Bronchial epithelial cell (primary cell): ENCODE data around the gene HDAC4. TPM values are rescaled to one million over a fixed set of nuclear protein-coding genes. Genes with fewer than 3 reads are reported as not detected.

Experiments
- DNase-seq: peaks from one replicate; pipeline ENCODE4 v3.0.0-alpha.2; 2010; ENCODE audit warnings: low read depth
- FAIRE-seq: peaks from 2 replicates; lab custom pipeline; 2011; peaks lifted over from hg19 to GRCh38; lab: Jason Lieb, UNC
- H3K27me3 ChIP-seq: 2 replicates; pipeline ENCODE4 v1.5.1; 2011; ENCODE audit warnings: low read length; ENCODE audit not compliant: control insufficient read depth, insufficient read depth
- H3K36me3 ChIP-seq: 2 replicates; pipeline ENCODE4 v1.5.1; 2011; ENCODE audit warnings: low read length; ENCODE audit not compliant: control insufficient read depth, insufficient read depth
- H3K4me3 ChIP-seq: 2 replicates; pipeline ENCODE4 v1.5.1; 2011; ENCODE audit warnings: mild to moderate bottlenecking, low read depth, low read length, control low read depth
- CTCF ChIP-seq: IDR thresholded peaks from 2 replicates; pipeline ENCODE4 v1.5.1; 2011; ENCODE audit warnings: mild to moderate bottlenecking, moderate library complexity, low read length, control low read depth, inconsistent platforms; ENCODE audit not compliant: insufficient read depth, severe bottlenecking
- total RNA-seq: library from RNA; depleted of rRNA; stranded (reverse); fragments of >200 nt; gene quantifications from 2 replicates; pipeline ENCODE4 v1.2.1, GENCODE V29; 2014

The HDAC4 gene
- total RNA-seq, 1 donor from 2014 or later = 5.3 TPM

DNA sequence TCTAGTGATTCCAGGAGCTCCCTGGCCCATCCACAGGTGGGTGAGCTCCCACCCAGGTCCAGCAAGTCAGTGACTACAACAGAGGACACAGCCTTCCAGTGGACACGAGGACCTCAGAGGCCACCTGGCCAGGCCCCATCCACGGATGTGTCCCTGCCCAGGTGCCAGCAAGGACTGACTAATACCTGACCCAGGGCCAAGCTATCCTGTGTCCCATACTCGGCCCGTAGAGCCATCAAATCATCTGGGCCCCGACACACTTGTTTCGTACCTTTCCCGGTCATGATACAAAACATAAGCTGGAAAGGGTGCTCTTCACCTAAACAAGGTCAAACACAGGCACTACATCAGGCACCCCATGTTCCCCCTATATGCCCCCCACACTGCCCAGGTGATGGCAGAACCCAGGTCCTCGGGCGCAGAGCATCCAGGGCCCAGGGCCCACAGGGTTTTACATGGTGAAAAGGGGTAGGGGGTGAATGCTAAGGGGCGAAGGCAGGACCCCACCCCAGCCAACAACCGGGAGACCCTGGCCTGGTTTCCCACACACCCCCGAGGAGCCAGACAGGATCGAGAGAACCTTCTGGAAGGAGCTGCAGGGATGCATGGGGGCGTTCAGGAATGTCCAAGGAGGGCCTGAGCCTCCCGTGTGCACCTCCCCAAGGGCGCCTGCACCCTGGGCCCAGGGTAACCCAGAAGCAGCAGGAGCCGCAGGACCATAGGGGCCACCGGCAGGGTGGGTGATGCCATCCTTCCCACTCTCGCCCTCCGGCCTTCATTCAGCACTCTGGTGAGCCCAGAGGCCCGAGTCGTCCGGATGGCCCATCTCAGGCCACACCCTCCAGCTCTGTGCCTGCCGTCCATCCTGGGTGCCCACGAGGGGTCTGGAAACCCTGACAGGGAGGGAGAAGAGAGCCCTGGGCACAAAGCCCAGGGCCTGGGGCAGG is 94.3 kb downstream of the HDAC4 start:
- TF ChIP-seq CTCF = no peak
- Histone ChIP-seq H3K4me3 (no peak overlapping the region), H3K27me3 (no peaks in the 10 kb centered on the region), H3K36me3 (no peaks in the 10 kb centered on the region)
- FAIRE-seq (no peak), DNase-seq (no peak)

- Histone ChIP-seq H3K27me3 (no peaks in the 10 kb centered on the region), H3K4me3 (no peak overlapping the region), H3K36me3 (no peaks in the 10 kb centered on the region)
- no peak for FAIRE-seq
- TF ChIP-seq CTCF = no peak
- DNase-seq = no peak
Measured at GRCh38 chr2:239305771-239306170, 95.0 kb downstream of the HDAC4 start.

- DNase-seq (no peak), FAIRE-seq (no peak)
- TF ChIP-seq CTCF = no peak
- H3K36me3 ChIP-seq = no peaks in the 10 kb centered on the region
- no peak overlapping the region for H3K4me3 ChIP-seq
- no peaks in the 10 kb centered on the region for H3K27me3 ChIP-seq
Measured at GRCh38 chr2:239305222-239305575, 95.6 kb downstream of the HDAC4 start.

GRCh38 chr2:239304533-239305221 is 96.1 kb downstream of the HDAC4 start:
- FAIRE-seq (peak; percentile 28), DNase-seq (no peak)
- Histone ChIP-seq H3K27me3 (no peaks in the 10 kb centered on the region), H3K4me3 (no peak overlapping the region), H3K36me3 (no peaks in the 10 kb centered on the region)
- TF ChIP-seq CTCF = no peak

GRCh38 chr2:239303711-239304532 is 96.9 kb downstream of the HDAC4 start:
- no peak overlapping the region for H3K4me3 ChIP-seq
- H3K36me3 ChIP-seq = no peaks in the 10 kb centered on the region
- H3K27me3 ChIP-seq = no peaks in the 10 kb centered on the region
- DNase-seq (no peak), FAIRE-seq (no peak)
- no peak for TF ChIP-seq CTCF
